K562 (cell line): ENCODE data around the gene PDIA2. TPM values are rescaled to one million over a fixed set of nuclear protein-coding genes. Genes with fewer than 3 reads are reported as not detected.

ENCODE experiments used
- ATAC-seq: fragments of 200-7000 bp; cut with Tn5 transposase; 3 replicates; pipeline ENCODE4 v1.9.1; 2020; ENCODE audit warnings: moderate library complexity
- BruUV-seq: library from RNA; stranded (reverse); fragments of 400-500 nt; replicated peaks from 2 replicates; lab custom pipeline; 2021; lab: Mats Ljungman, UMichigan
- CTCF ChIA-PET: fragments of 300-600 bp; formaldehyde crosslinking; extraction: SDS; loops from one replicate; lab custom pipeline; 2021; ENCODE audit warnings: low intra/inter-chr PET ratio; lab: Yijun Ruan, JAX
- POLR2A ChIA-PET: fragments of 300-600, 350-650 bp; sonication (Branson Sonifier 250); formaldehyde crosslinking; extraction: SDS; loops from one replicate; lab custom pipeline; 2021; ENCODE audit warnings: antibody characterized with exemption, inconsistent platforms; lab: Yijun Ruan, JAX
- DNase-seq, 4 experiments: peaks; one replicate each; pipeline versions ENCODE4 v3.0.0 to v3.0.0-alpha.2; 2011 to 2018; ENCODE audit warnings: low spot score in 3 of 4, mixed read lengths in 3 of 4; ENCODE audit errors: extremely low read depth in 1 of 4
- FAIRE-seq: peaks from 2 replicates; lab custom pipeline; 2011; peaks lifted over from hg19 to GRCh38; lab: Jason Lieb, UNC
- H2AFZ ChIP-seq: 2 replicates; pipeline ENCODE4 v1.6.0; 2011; ENCODE audit warnings: low read depth, low read length, control low read depth, inconsistent platforms
- H3K27ac ChIP-seq: fragments of 200-600 bp; 3 replicates; pipeline ENCODE4 v1.8.0; 2011; ENCODE audit warnings: low read depth, mild to moderate bottlenecking, control low read depth, inconsistent platforms, low read length, moderate library complexity, mixed read lengths; ENCODE audit errors: extremely low read depth
- H3K27me3 ChIP-seq, 2 experiments: fragments of 300-600 bp in 1 of 2; 2 replicates in 1 of 2; 3 replicates in 1 of 2; pipeline versions ENCODE4 v1.6.0 to v1.8.0; 2011; ENCODE audit warnings: inconsistent platforms in 2 of 2, low read length in 2 of 2, mild to moderate bottlenecking in 1 of 2, mixed read lengths in 1 of 2, moderate library complexity in 1 of 2; ENCODE audit not compliant: control insufficient read depth in 2 of 2, insufficient read depth in 2 of 2
- H3K36me3 ChIP-seq: fragments of 300-600 bp; 3 replicates; pipeline ENCODE4 v1.8.0; 2011; ENCODE audit warnings: mild to moderate bottlenecking, low read length, inconsistent platforms; ENCODE audit not compliant: control insufficient read depth, insufficient read depth
- H3K4me1 ChIP-seq, 2 experiments: fragments of 200-600 bp in 1 of 2; replicated peaks in 1 of 2; 2 replicates in 1 of 2; 3 replicates in 1 of 2; pipeline versions ENCODE4 v1.5.1 to v1.8.0; 2011; ENCODE audit warnings: inconsistent platforms in 2 of 2, low read length in 2 of 2, mild to moderate bottlenecking in 1 of 2, mixed read lengths in 1 of 2, moderate library complexity in 1 of 2; ENCODE audit not compliant: control insufficient read depth in 2 of 2, insufficient read depth in 2 of 2
- H3K4me2 ChIP-seq: 2 replicates; pipeline ENCODE4 v1.6.1; 2011; ENCODE audit warnings: low read length, control low read depth, inconsistent platforms, mixed read lengths; ENCODE audit not compliant: insufficient read depth
- H3K4me3 ChIP-seq: fragments of 200-600 bp; sonication (generic), shearing (Covaris generic); 2 replicates; pipeline ENCODE4 v1.5.1; 2016; ENCODE audit warnings: control low read depth, inconsistent platforms
- H3K79me2 ChIP-seq: fragments of 200-600 bp; 3 replicates; pipeline ENCODE4 v1.8.0; 2011; ENCODE audit warnings: low read length, inconsistent platforms; ENCODE audit not compliant: control insufficient read depth, insufficient read depth
- H3K9ac ChIP-seq, 2 experiments: 2 replicates each; pipeline versions ENCODE4 v1.6.0 to v1.6.1; 2011; ENCODE audit warnings: low read depth in 2 of 2, low read length in 2 of 2, control low read depth in 1 of 2, inconsistent platforms in 1 of 2, mild to moderate bottlenecking in 1 of 2, mixed read lengths in 1 of 2; ENCODE audit not compliant: insufficient read depth in 1 of 2
- H3K9me1 ChIP-seq: one replicate; pipeline ENCODE4 v1.6.0; 2011; ENCODE audit warnings: inconsistent platforms, mild to moderate bottlenecking, low read length, moderate library complexity; ENCODE audit not compliant: control insufficient read depth, insufficient read depth
- H3K9me3 ChIP-seq: replicated peaks from 2 replicates; pipeline ENCODE4 v1.5.1; 2011; ENCODE audit warnings: low read depth, low read length, inconsistent platforms; ENCODE audit not compliant: control insufficient read depth, insufficient read depth
- H4K20me1 ChIP-seq: replicated peaks from 2 replicates; pipeline ENCODE4 v1.6.1; 2011; ENCODE audit warnings: low read length, inconsistent platforms, mixed read lengths; ENCODE audit not compliant: control insufficient read depth, insufficient read depth
- CBFA2T2 ChIP-seq: fragments of 450-650 bp; conservative IDR thresholded peaks from 2 replicates; pipeline ENCODE4 v1.6.1; 2017; ENCODE audit warnings: mild to moderate bottlenecking
- CCAR2 ChIP-seq: fragments of 200-400 bp; formaldehyde crosslinking; IDR thresholded peaks from 2 replicates; pipeline ENCODE4 v1.6.1; 2017; ENCODE audit warnings: mild to moderate bottlenecking, low read depth, low read length
- CREB3 ChIP-seq: fragments of 450-650 bp; conservative IDR thresholded peaks from 2 replicates; pipeline ENCODE4 v1.6.1; 2016; ENCODE audit warnings: missing genetic modification characterization, low read depth, mild to moderate bottlenecking, missing compliant biosample characterization, moderate library complexity
- E4F1 ChIP-seq: fragments of 250-450 bp; sonication (Bioruptor Pico); IDR thresholded peaks from 2 replicates; pipeline ENCODE4 v1.5.0; 2021; ENCODE audit warnings: mild to moderate bottlenecking, borderline replicate concordance
- HCFC1 ChIP-seq: IDR thresholded peaks from 2 replicates; pipeline ENCODE4 v1.6.1; 2012; ENCODE audit warnings: low read depth, low read length, improper control_type of control experiment
- HDAC2 ChIP-seq: fragments of 450-650 bp; IDR thresholded peaks from 2 replicates; pipeline ENCODE4 v1.6.1; 2016; ENCODE audit warnings: mild to moderate bottlenecking
- HNRNPH1 ChIP-seq: fragments of 200-400 bp; formaldehyde crosslinking; optimal IDR thresholded peaks from 2 replicates; pipeline ENCODE3; 2017; ENCODE audit warnings: low read depth, mild to moderate bottlenecking, low read length, moderate library complexity
- ID3 ChIP-seq, 2 experiments: fragments of 250-450 bp in 1 of 2; fragments of 450-650 bp in 1 of 2; sonication (Bioruptor Pico) in 1 of 2; IDR thresholded peaks; 2 replicates each; pipeline versions ENCODE4 v1.6.1 to v1.8.0; 2016 to 2021; ENCODE audit warnings: mild to moderate bottlenecking in 2 of 2, moderate library complexity in 2 of 2, missing compliant biosample characterization in 1 of 2, missing genetic modification characterization in 1 of 2
- NKRF ChIP-seq: fragments of 450-650 bp; IDR thresholded peaks from 2 replicates; pipeline ENCODE4 v1.6.1; 2016; ENCODE audit warnings: borderline replicate concordance
- ZC3H8 ChIP-seq: fragments of 450-650 bp; IDR thresholded peaks from 2 replicates; pipeline ENCODE4 v1.6.1; 2017
- ZFPM2 ChIP-seq: fragments of 250-450 bp; sonication (Bioruptor Pico); IDR thresholded peaks from 2 replicates; pipeline ENCODE4 v1.5.1; 2022; ENCODE audit warnings: mild to moderate bottlenecking
- ZNF263 ChIP-seq: sonication (generic); formaldehyde crosslinking; IDR thresholded peaks from 2 replicates; pipeline ENCODE4 v1.8.0; 2022; ENCODE audit warnings: mild to moderate bottlenecking, missing genetic modification reagents, borderline replicate concordance
- ZNF41 ChIP-seq: fragments of 250-450 bp; sonication (Bioruptor Pico); conservative IDR thresholded peaks from 2 replicates; pipeline ENCODE4 v1.4.0; 2020; ENCODE audit warnings: mild to moderate bottlenecking
- ZNF75A ChIP-seq: fragments of 450-650 bp; formaldehyde crosslinking; IDR thresholded peaks from 2 replicates; pipeline ENCODE4 v1.4.0; 2020; ENCODE audit warnings: mild to moderate bottlenecking
- ZNF76 ChIP-seq: fragments of 250-450 bp; sonication (Bioruptor Pico); IDR thresholded peaks from 2 replicates; pipeline ENCODE4 v1.4.0; 2020; ENCODE audit warnings: mild to moderate bottlenecking, moderate library complexity, borderline replicate concordance
- WGBS: fragments of 100-300 bp; shearing (Covaris generic); methylation state at CpG from one replicate; pipeline ENCODE4 v1.1.6; 2016; ENCODE audit warnings: low coverage, mixed read lengths; ENCODE audit not compliant: insufficient coverage; ENCODE audit errors: missing lambda C conversion rate; 5-methylcytosine and 5-hydroxymethylcytosine counted together
- in situ Hi-C: fragments of 300-500 bp; cut with MboI; formaldehyde crosslinking; loops from 4 replicates; pipeline ENCODE4 v1.15.0; 2018; ENCODE audit warnings: inconsistent platforms, mixed read lengths
- intact Hi-C: fragments of 100-400 bp; cut with micrococcal nuclease; formaldehyde crosslinking; loops from 2 replicates; pipeline ENCODE4 v1.14.2; 2022
- polyA plus RNA-seq, 8 experiments: library from polyadenylated mRNA; depleted of rRNA in 4 of 8; stranded (reverse) in 5 of 8; unstranded in 3 of 8; fragments of >200 nt; fragmentation: Nextera tagmentation in 2 of 8; fragmentation: Illumina TruSeq in 1 of 8; extraction: Ambion mirVana in 2 of 8; extraction: Trizol in 1 of 8; gene quantifications; 2 replicates each; pipeline versions ENCODE4 v1.2.1 to v1.2.3, GENCODE V29; 2011 to 2014; ENCODE audit warnings: inconsistent platforms in 1 of 8, missing spikeins in 1 of 8
- total RNA-seq, 7 experiments: library from RNA; depleted of rRNA in 6 of 7; stranded (reverse); fragments of >200 nt in 6 of 7; fragmentation: Illumina TruSeq in 2 of 7; extraction: Trizol in 2 of 7; gene quantifications; 2 replicates each; pipeline versions ENCODE4 v1.2.1 to v1.2.3, GENCODE V29; 2011 to 2021; ENCODE audit warnings: low replicate concordance in 1 of 7
- TF ChIP-seq, protein P1 (sequence below): fragments of 450-650 bp; formaldehyde crosslinking; IDR thresholded peaks from 2 replicates; pipeline ENCODE4 v1.4.0; 2020; ENCODE audit warnings: mild to moderate bottlenecking, moderate library complexity

Gene PDIA2
- total and polyA plus RNA-seq, 9 of the 15 experiments (the other 6 are each of a cell fraction or from before 2014, with no cell fraction given), result 0.13 to 0.92 (median 0.23) TPM; not detected in 4

GRCh38 chr16:253833-254232 lies 29.1 kb upstream of the PDIA2 start:
- Histone ChIP-seq H3K36me3 (peaks cover 16% of the 10 kb centered on the region; the same call in 2 of the 3 replicates), H3K9ac (peak overlapping the region in 1 of 2 experiments; percentile 49; a peak in 1 of 4 replicates), H3K9me3 (no peaks in the 10 kb centered on the region), H3K27ac (no peak overlapping the region), H3K4me3 (no peak overlapping the region), H2AFZ (no peak overlapping the region), H4K20me1 (no peaks in the 10 kb centered on the region), H3K27me3 (no peaks in the 10 kb centered on the region), H3K9me1 (no peaks in the 10 kb centered on the region), H3K4me2 (no peak overlapping the region), H3K4me1 (peaks cover 11 to 46% of the 10 kb centered on the region in 2 experiments)
- POLR2A ChIA-PET, result interaction anchor here (1.0 to 3.5 kb wide), 3 partner anchors 10 to 163 kb away, joined by 3 to 14 read pairs (median 4); no protein-coding TSS in a partner anchor
- DNase-seq, result peak in 1 of 4 experiments; percentile 7
- FAIRE-seq, result peak; percentile 65
- no TSS peak for BruUV-seq
- intact Hi-C loops, result no loop called here
- no peak for TF ChIP-seq ZNF75A (CRISPR knock-in tag)
- no peak for TF ChIP-seq ZNF41
- TF ChIP-seq CCAR2, result no peak
- TF ChIP-seq HNRNPH1, result no peak
- no peak for TF ChIP-seq ZC3H8
- TF ChIP-seq HDAC2, result no peak
- no peak for TF ChIP-seq ZNF263 (CRISPR knock-in tag)
- TF ChIP-seq ZNF76 (CRISPR knock-in tag), result no peak
- TF ChIP-seq HCFC1, result no peak
- no peak for TF ChIP-seq CREB3
- TF ChIP-seq, protein P1, sequence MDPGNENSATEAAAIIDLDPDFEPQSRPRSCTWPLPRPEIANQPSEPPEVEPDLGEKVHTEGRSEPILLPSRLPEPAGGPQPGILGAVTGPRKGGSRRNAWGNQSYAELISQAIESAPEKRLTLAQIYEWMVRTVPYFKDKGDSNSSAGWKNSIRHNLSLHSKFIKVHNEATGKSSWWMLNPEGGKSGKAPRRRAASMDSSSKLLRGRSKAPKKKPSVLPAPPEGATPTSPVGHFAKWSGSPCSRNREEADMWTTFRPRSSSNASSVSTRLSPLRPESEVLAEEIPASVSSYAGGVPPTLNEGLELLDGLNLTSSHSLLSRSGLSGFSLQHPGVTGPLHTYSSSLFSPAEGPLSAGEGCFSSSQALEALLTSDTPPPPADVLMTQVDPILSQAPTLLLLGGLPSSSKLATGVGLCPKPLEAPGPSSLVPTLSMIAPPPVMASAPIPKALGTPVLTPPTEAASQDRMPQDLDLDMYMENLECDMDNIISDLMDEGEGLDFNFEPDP (CRISPR knock-in tag), result no peak
- no peak for TF ChIP-seq ID3 (CRISPR knock-in tag; IDR thresholded peaks at IDR 0.05)
- no peak for TF ChIP-seq ID3 (tag; IDR thresholded peaks at IDR 0.05)
- no peak for TF ChIP-seq E4F1 (CRISPR knock-in tag)
- TF ChIP-seq CBFA2T2, result no peak
- TF ChIP-seq NKRF, result no peak
- no peak for TF ChIP-seq ZFPM2 (CRISPR knock-in tag)
- TF ChIP-seq, all 486 proteins: peak for 0
- H3K79me2 ChIP-seq, result peaks cover 5% of the 10 kb centered on the region; the same call in 1 of the 3 replicates
- WGBS, result 92% methylated on average over 6 of the region's 6 CpGs
- in situ Hi-C loops, result no loop called here
- CTCF ChIA-PET, result no interaction called here
- ATAC-seq, result no peak
